Subcutaneous abdominal adipose tissue (tissue), 5 donors: ENCODE data around the gene AOC1.
"Not testable (repeated sequence)": the region's sequence is repeated elsewhere in the genome, so short reads cannot be mapped to it uniquely, and the experiment has no call there.

Experiments used
- H3K27ac ChIP-seq: one replicate; pipeline ENCODE4 v1.7.0; 2013; ENCODE audit warnings: low read depth, mild to moderate bottlenecking, inconsistent platforms, low read length, moderate library complexity
- H3K27me3 ChIP-seq, 5 donors: one replicate each; pipeline ENCODE4 v1.7.0; 2013; ENCODE audit warnings: low read length in 5 of 5, inconsistent platforms in 1 of 5; ENCODE audit not compliant: control insufficient read depth in 5 of 5, insufficient read depth in 4 of 5
- H3K36me3 ChIP-seq, 5 donors: one replicate each; pipeline ENCODE4 v1.7.0; 2013; ENCODE audit warnings: low read length in 5 of 5; ENCODE audit not compliant: control insufficient read depth in 5 of 5, insufficient read depth in 5 of 5
- H3K4me1 ChIP-seq, 5 donors: one replicate each; pipeline ENCODE4 v1.7.0; 2013; ENCODE audit warnings: low read length in 5 of 5, mild to moderate bottlenecking in 3 of 5, moderate library complexity in 1 of 5; ENCODE audit not compliant: control insufficient read depth in 5 of 5, insufficient read depth in 5 of 5
- H3K4me3 ChIP-seq, 5 donors: one replicate each; pipeline ENCODE4 v1.7.0; 2013; ENCODE audit warnings: low read length in 5 of 5, low read depth in 1 of 5
- H3K9ac ChIP-seq, 5 donors: one replicate each; pipeline ENCODE4 v1.7.0; 2013; ENCODE audit warnings: low read length in 5 of 5, mild to moderate bottlenecking in 4 of 5, moderate library complexity in 3 of 5
- H3K9me3 ChIP-seq, 5 donors: one replicate each; pipeline ENCODE4 v1.7.0; 2013; ENCODE audit warnings: low read length in 5 of 5; ENCODE audit not compliant: control insufficient read depth in 5 of 5
- donor health status: healthy.
- donor health status: healthy.
- donor health status: healthy.
- donor health status: healthy.
- donor health status: healthy.

The AOC1 gene

GRCh38 chr7:150902078-150903033 lies 50.0 kb downstream of the AOC1 start:
- Histone ChIP-seq H3K4me1 (peaks cover 0 to 38% (median 31%) of the 10 kb centered on the region in 5 donors), H3K36me3 (no peaks in the 10 kb centered on the region), H3K4me3 (no peak overlapping the region), H3K27ac (no peak overlapping the region), H3K27me3 (peaks cover 4 to 18% (median 14%) of the 10 kb centered on the region in 5 donors), H3K9ac (no peak overlapping the region), H3K9me3 (no peaks in the 10 kb centered on the region)

GRCh38 chr7:150903606-150904005 lies 51.3 kb downstream of the AOC1 start:
- Histone ChIP-seq H3K27me3 (peaks cover 0 to 9% (median 3%) of the 10 kb centered on the region in 5 donors), H3K4me3 (no peak overlapping the region), H3K36me3 (no peaks in the 10 kb centered on the region), H3K9me3 (no peaks in the 10 kb centered on the region), H3K27ac (no peak overlapping the region), H3K4me1 (peaks cover 0 to 34% (median 31%) of the 10 kb centered on the region in 5 donors), H3K9ac (no peak overlapping the region)

- Histone ChIP-seq H3K36me3 (no peaks in the 10 kb centered on the region), H3K9ac (no peak overlapping the region), H3K27me3 (peaks cover 0 to 7% (median 2%) of the 10 kb centered on the region in 5 donors), H3K4me3 (no peak overlapping the region), H3K4me1 (peaks cover 0 to 31% (median 30%) of the 10 kb centered on the region in 5 donors), H3K9me3 (no peaks in the 10 kb centered on the region), H3K27ac (no peak overlapping the region)
Measured at GRCh38 chr7:150904011-150904909, 51.9 kb downstream of the AOC1 start.

DNA sequence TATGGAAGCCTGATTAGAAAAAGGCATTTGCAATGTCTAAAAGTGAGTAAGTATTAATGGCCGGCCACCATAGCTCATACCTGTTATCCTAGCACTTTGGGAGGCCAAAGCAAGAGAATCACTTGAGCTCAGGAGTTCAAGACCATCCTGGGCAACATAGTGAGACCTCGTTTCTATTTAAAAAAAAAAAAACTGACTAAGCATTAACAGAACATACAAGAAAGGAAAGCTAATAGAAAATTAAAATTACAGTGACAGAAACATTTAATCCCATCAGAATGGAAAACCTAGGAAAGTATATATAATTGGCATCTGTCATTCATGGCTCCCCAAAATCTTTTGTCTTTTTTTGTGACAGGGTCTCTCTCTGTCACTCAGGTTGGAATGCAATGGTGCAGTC lies 55.9 kb downstream of the AOC1 start:
- H3K27me3 ChIP-seq: peaks cover 0 to 13% (median 0%) of the 10 kb centered on the region in 5 donors
- no peak overlapping the region for H3K4me3 ChIP-seq
- H3K4me1 ChIP-seq: peaks cover 0 to 12% (median 10%) of the 10 kb centered on the region in 5 donors
- no peaks in the 10 kb centered on the region for H3K9me3 ChIP-seq
- H3K36me3 ChIP-seq: no peaks in the 10 kb centered on the region
- no peak overlapping the region for H3K9ac ChIP-seq
- H3K27ac ChIP-seq: no peak overlapping the region

DNA sequence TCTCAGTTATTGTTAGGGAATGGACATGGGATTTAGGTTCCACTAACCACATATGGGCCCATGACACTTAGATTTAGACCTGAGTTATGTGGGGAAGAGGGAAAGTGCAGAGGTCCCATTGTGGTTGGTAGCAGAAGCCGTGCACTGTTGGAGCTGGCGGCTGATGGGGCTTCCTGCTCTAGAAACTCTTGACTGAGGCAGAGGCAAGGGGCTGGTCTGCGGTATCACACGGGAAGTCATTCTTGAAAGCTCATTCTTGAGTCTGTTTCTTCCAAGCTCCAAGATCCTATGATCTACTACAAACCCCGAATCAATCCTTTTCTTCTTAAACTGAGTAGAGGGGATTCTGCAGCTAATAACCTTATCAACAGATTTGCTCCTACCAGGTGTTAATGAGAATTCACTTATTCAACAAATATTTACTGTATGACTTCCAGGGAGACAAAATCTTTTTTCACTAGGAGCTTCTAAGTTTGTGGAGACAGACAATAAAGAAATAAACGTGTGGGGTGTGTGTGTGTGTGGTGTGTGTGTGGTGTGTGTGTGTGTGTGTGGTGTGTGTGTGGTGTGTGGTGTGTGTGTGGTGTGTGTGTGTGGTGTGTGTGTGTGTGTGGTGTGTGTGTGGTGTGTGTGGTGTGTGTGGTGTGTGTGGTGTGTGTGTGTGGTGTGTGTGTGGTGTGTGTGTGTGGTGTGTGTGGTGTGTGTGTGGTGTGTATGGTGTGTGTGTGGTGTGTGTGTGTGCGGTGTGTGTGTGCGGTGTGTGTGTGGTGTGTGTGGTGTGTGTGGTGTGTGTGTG lies 57.1 kb downstream of the AOC1 start:
- Histone ChIP-seq H3K27me3 (peaks cover 0 to 13% (median 5%) of the 10 kb centered on the region in 5 donors), H3K27ac (no peak overlapping the region), H3K4me1 (peaks cover 0 to under 1% (median 0%) of the 10 kb centered on the region in 5 donors), H3K9ac (no peak overlapping the region), H3K4me3 (no peak overlapping the region), H3K36me3 (no peaks in the 10 kb centered on the region), H3K9me3 (no peaks in the 10 kb centered on the region)

- H3K36me3 ChIP-seq, H3K27ac ChIP-seq, H3K9me3 ChIP-seq, H3K4me3 ChIP-seq, H3K9ac ChIP-seq, H3K4me1 ChIP-seq: not testable (repeated sequence)
- H3K27me3 ChIP-seq: peaks cover 0 to 13% (median 5%) of the 10 kb centered on the region in 5 donors
Measured at GRCh38 chr7:150910305-150910995, 58.1 kb downstream of the AOC1 start.

DNA sequence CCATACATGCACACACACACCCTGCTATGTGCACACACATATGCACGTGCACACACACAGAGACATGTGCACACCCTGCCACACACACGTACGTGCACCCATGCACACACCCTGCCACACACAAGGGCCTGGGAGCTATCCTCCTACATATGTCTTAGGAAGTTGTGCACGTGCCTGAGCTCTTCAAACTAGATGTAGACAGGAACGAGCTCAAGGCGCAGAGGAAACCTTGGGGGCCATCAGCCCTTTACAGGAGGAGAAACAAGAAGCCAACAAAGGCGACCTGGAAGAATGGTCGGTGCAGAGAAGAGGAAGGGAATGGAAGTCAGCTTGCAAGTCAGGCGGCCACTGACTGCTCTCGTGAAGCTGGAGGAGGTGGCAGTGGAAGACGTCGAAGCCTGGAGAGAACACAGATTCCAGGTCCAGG lies 58.7 kb downstream of the AOC1 start:
- no peaks in the 10 kb centered on the region for H3K36me3 ChIP-seq
- peaks cover 0 to 15% (median 7%) of the 10 kb centered on the region in 5 donors for H3K27me3 ChIP-seq
- H3K9ac ChIP-seq: no peak overlapping the region
- no peaks in the 10 kb centered on the region for H3K9me3 ChIP-seq
- no peaks in the 10 kb centered on the region for H3K4me1 ChIP-seq
- no peak overlapping the region for H3K27ac ChIP-seq
- H3K4me3 ChIP-seq: no peak overlapping the region
